Vagina (tissue), 2 donors: ENCODE results near the gene POGLUT2. TPM values are rescaled to one million over a fixed set of nuclear protein-coding genes. Genes with fewer than 3 reads are reported as not detected.
A peak's percentile ranks its signal among the peaks of the same experiment; 100 is the strongest.

Experiments used
- DNase-seq, 2 donors: peaks; one replicate each; pipeline ENCODE4 v3.0.0-alpha.2; 2017; ENCODE audit errors: extremely low spot score in 2 of 2
- H3K27ac ChIP-seq: fragments of 200-600 bp; sonication (generic); one replicate; pipeline ENCODE4 v1.5.1; 2019
- H3K27me3 ChIP-seq: fragments of 200-600 bp; sonication (generic); one replicate; pipeline ENCODE4 v1.5.1; 2019
- H3K36me3 ChIP-seq, 2 donors: fragments of 200-600 bp; sonication (generic); one replicate each; pipeline ENCODE4 v1.5.1; 2017 to 2019
- H3K4me1 ChIP-seq: fragments of 200-600 bp; sonication (generic); one replicate; pipeline ENCODE4 v1.5.1; 2019
- H3K4me3 ChIP-seq, 2 donors: fragments of 200-600 bp; sonication (generic); 1 replicate in 1 of 2; 2 replicates in 1 of 2; pipeline ENCODE4 v1.5.1; 2016 to 2019
- H3K9me3 ChIP-seq: fragments of 200-600 bp; sonication (generic); one replicate; pipeline ENCODE4 v1.5.1; 2019
- POLR2A ChIP-seq, 2 donors: fragments of 450-650 bp; IDR thresholded peaks; one replicate each; pipeline ENCODE4 v1.6.1; 2017; ENCODE audit warnings: antibody characterized with exemption in 2 of 2, mild to moderate bottlenecking in 2 of 2, moderate library complexity in 2 of 2
- POLR2AphosphoS5 ChIP-seq, 2 donors: sonication (generic); formaldehyde crosslinking; IDR thresholded peaks; one replicate each; pipeline ENCODE4 v1.9.0; 2017; ENCODE audit warnings: antibody characterized with exemption in 2 of 2, mild to moderate bottlenecking in 2 of 2, low read depth in 1 of 2; ENCODE audit not compliant: insufficient read depth in 1 of 2
- intact Hi-C: fragments of 100-400 bp; cut with DNase I; formaldehyde crosslinking; loops from one replicate; pipeline ENCODE4 v1.15.1; 2023
- total RNA-seq: library from RNA; depleted of rRNA; stranded (reverse); fragments of >200 nt; gene quantifications from one replicate; pipeline ENCODE4 v1.2.3, GENCODE V29; 2016
- TF ChIP-seq, protein P1 (sequence below), 3 experiments: fragments of 450-650 bp in 2 of 3; fragments of 200-600 bp in 1 of 3; sonication (generic) in 1 of 3; IDR thresholded peaks; one replicate each; pipeline ENCODE4 v1.5.1; 2017 to 2019; ENCODE audit warnings: antibody characterized with exemption in 3 of 3, mild to moderate bottlenecking in 2 of 3, moderate library complexity in 2 of 3

Gene POGLUT2
- total RNA-seq, 1 donor from 2014 or later = 5.4 TPM

DNA sequence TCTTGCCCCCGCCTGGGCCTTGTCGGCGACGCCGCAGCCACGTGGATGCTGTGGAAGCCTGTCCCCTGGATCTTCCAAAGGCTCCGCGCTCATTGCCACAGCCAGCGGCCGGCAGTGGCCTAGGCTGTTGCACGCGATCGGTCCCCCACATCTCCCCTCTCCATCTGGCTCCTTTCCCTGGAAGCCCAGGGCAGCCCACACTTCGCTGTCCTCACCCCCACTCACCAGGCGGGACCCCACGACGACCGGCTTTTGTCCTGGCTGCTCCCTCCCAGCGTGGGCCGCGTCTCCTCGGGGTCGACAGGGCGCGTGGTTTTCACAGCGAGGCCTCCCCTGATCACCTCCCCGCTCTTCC is 24.6 kb downstream of the POGLUT2 start:
- Histone ChIP-seq H3K4me3 (peak overlapping the region; percentile 76 to 82), H3K36me3 (no peaks in the 10 kb centered on the region), H3K27ac (peak overlapping the region; percentile 75), H3K4me1 (peaks cover 16% of the 10 kb centered on the region), H3K27me3 (no peaks in the 10 kb centered on the region), H3K9me3 (no peaks in the 10 kb centered on the region)
- no peak for DNase-seq
- intact Hi-C loops = no loop called here
- TF ChIP-seq POLR2AphosphoS5 (IDR thresholded peaks at IDR 0.05; ENCODE audit: insufficient read depth in 1 of 2, low read depth in 1 of 2) (no peak), POLR2A (IDR thresholded peaks at IDR 0.05) (no peak)
- TF ChIP-seq, protein P1, sequence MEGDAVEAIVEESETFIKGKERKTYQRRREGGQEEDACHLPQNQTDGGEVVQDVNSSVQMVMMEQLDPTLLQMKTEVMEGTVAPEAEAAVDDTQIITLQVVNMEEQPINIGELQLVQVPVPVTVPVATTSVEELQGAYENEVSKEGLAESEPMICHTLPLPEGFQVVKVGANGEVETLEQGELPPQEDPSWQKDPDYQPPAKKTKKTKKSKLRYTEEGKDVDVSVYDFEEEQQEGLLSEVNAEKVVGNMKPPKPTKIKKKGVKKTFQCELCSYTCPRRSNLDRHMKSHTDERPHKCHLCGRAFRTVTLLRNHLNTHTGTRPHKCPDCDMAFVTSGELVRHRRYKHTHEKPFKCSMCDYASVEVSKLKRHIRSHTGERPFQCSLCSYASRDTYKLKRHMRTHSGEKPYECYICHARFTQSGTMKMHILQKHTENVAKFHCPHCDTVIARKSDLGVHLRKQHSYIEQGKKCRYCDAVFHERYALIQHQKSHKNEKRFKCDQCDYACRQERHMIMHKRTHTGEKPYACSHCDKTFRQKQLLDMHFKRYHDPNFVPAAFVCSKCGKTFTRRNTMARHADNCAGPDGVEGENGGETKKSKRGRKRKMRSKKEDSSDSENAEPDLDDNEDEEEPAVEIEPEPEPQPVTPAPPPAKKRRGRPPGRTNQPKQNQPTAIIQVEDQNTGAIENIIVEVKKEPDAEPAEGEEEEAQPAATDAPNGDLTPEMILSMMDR (IDR thresholded peaks at IDR 0.05) = no peak

DNA sequence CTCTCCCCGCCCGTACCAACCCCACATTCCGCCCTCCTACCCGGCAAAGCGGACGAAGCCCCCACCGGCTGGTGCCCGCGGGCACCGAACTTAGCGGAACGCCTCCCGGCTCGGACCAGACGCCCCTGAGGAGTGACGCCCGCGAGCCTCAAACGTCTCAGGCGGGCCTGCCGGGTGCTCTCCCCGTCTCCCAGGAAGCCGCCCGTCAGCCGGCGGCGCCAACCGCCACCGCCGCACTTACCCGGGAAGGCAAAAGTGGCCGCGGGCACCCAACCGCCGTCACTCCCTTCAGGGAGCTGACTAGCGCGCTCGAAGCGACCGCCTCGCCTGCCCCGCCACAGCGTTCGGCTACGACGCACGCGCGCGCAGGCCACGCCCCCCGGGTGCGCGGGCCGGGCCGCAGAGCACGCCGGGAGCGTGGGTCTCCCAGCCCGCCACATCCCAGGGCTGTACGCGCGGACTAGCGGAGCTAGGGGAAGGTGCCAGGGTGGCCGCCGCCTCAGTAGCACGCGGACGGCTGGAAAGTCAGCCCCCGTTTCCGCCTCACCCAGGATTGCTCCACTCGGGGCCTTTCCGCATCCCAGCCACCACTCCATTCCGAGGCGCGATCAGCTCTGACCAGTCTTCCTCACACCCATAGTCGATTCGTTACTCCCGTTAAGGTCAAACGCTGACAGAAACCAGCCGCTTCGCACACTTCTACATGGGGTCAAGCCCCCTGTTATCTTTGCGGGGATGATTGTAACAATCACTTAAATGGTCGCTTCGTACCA is 25.1 kb downstream of the POGLUT2 start, which contains the start of gene TEX30:
TSS of gene TEX30 (minus strand) at position 346 of the 773 bp plus-strand sequence. CDS start 3,760 bp downstream, outside the sequence.
- no peak for DNase-seq
- peak in 1 of 2 donors; percentile 77 for TF ChIP-seq POLR2AphosphoS5 (IDR thresholded peaks at IDR 0.05; ENCODE audit: insufficient read depth in 1 of 2, low read depth in 1 of 2)
- TF ChIP-seq, protein P1 (IDR thresholded peaks at IDR 0.05) = no peak
- peak in 1 of 2 donors; percentile 76 for TF ChIP-seq POLR2A (IDR thresholded peaks at IDR 0.05)
- intact Hi-C loops = no loop called here

DNA sequence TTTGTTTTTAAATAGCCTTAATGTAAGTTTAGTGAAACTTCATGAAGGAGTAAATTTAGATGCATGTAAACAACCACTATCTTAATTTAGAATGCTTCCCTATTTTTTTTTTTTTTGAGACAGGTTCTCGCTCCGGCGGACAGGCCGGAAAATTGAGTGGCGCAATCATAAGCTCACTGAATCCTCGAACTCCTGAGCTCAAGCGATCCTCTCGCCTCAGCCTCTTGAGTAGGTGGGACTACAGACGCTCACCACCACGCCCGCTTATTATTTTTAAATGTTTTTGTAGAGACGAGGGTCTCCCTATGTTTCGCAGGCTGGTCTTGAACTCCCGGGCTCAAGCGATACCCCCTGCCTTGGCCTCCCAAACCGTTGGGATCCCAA is 26.7 kb downstream of the POGLUT2 start:
- Histone ChIP-seq H3K36me3 (no peaks in the 10 kb centered on the region), H3K27ac (no peak overlapping the region), H3K4me3 (no peak overlapping the region), H3K9me3 (no peaks in the 10 kb centered on the region), H3K4me1 (peaks cover 16% of the 10 kb centered on the region), H3K27me3 (no peaks in the 10 kb centered on the region)
- no peak for DNase-seq
- TF ChIP-seq, protein P1 (IDR thresholded peaks at IDR 0.05) = no peak
- no peak for TF ChIP-seq POLR2AphosphoS5 (IDR thresholded peaks at IDR 0.05; ENCODE audit: insufficient read depth in 1 of 2, low read depth in 1 of 2)
- TF ChIP-seq POLR2A (IDR thresholded peaks at IDR 0.05) = no peak
- intact Hi-C loops = no loop called here

More for the DNA sequence above, 25.1 kb downstream of the POGLUT2 start, which contains the start of gene TEX30:
- no peaks in the 10 kb centered on the region for H3K27me3 ChIP-seq
- H3K4me3 ChIP-seq = peak within 1 kb of the TSS; percentile 76 to 82
- peak within 1 kb of the TSS; percentile 75 for H3K27ac ChIP-seq
- no peaks in the 10 kb centered on the region for H3K9me3 ChIP-seq
- no peaks in the 10 kb centered on the region for H3K36me3 ChIP-seq
- H3K4me1 ChIP-seq = peaks cover 16% of the 10 kb centered on the region

DNA sequence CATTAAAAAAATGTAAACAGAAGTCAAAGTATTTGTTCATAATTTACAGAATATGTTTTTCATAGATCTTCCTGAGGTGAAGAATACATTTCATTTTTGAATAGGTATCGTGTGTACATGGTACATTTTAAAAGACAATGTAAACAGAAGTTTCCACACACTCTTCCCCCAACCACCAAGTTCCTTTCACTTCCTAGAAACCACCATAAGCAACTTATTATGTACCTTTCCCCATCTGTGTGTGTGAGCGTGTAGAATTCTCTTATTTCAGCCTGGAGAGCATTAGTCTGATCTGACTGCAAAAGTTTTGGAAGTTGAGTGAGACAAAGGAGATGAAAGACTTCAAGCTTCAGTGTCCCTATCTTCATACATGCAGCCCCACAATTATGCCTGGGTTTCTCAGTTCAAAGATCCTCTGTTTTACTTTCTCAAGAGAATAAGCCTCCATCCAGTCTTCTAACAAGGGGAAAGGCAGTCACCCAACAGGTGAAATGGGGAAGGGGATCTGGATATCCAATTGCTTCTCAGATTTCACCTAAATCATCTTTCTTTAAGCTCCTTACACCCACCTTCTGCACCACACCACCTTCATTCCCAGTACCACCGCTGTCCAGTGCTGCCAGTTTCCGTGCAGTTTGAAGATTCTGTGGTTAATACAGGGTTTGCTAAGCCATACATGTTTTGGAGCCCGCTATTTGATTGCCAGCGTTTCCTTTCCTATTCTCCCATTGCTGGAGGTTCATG is 27.3 kb downstream of the POGLUT2 start:
- no peak for DNase-seq
- H3K9me3 ChIP-seq = no peaks in the 10 kb centered on the region
- no peak overlapping the region for H3K27ac ChIP-seq
- intact Hi-C loops = no loop called here
- no peaks in the 10 kb centered on the region for H3K36me3 ChIP-seq
- H3K4me1 ChIP-seq = peaks cover 16% of the 10 kb centered on the region
- no peaks in the 10 kb centered on the region for H3K27me3 ChIP-seq
- TF ChIP-seq, protein P1 (IDR thresholded peaks at IDR 0.05) = no peak
- no peak for TF ChIP-seq POLR2AphosphoS5 (IDR thresholded peaks at IDR 0.05; ENCODE audit: insufficient read depth in 1 of 2, low read depth in 1 of 2)
- TF ChIP-seq POLR2A (IDR thresholded peaks at IDR 0.05) = no peak
- no peak overlapping the region for H3K4me3 ChIP-seq
